Measurements from ENCODE around the gene FRMD4B.
A peak's percentile ranks its signal among the peaks of the same experiment; 100 is the strongest.

Gene FRMD4B

GRCh38 chr3:69319652-69320051 lies 66.2 kb downstream of the FRMD4B start:
- FAIRE-seq = no peak
- no peak for TF ChIP-seq CTCF (IDR thresholded peaks at IDR 0.05; ENCODE audit: insufficient read depth, missing control alignments)
- no peak for DNase-seq (ENCODE audit: insufficient read length, low spot score)

- FAIRE-seq (no peak), DNase-seq (ENCODE audit: insufficient read length, low spot score) (no peak)
- TF ChIP-seq CTCF (IDR thresholded peaks at IDR 0.05; ENCODE audit: insufficient read depth, missing control alignments) = no peak
These were observed 67.5 kb downstream of the FRMD4B start for GRCh38 chr3:69318410-69318809.

- FAIRE-seq (no peak), DNase-seq (ENCODE audit: insufficient read length, low spot score) (no peak)
- TF ChIP-seq CTCF (IDR thresholded peaks at IDR 0.05; ENCODE audit: insufficient read depth, missing control alignments) = no peak
These were observed 72.6 kb downstream of the FRMD4B start for GRCh38 chr3:69313251-69313650.

- TF ChIP-seq CTCF (IDR thresholded peaks at IDR 0.05; ENCODE audit: insufficient read depth, missing control alignments) = peak; percentile 21
- no peak for FAIRE-seq
- no peak for DNase-seq (ENCODE audit: insufficient read length, low spot score)
These were observed 76.1 kb downstream of the FRMD4B start for GRCh38 chr3:69309814-69310213.

GRCh38 chr3:69306239-69307185 lies 79.4 kb downstream of the FRMD4B start:
- TF ChIP-seq CTCF (IDR thresholded peaks at IDR 0.05; ENCODE audit: insufficient read depth, missing control alignments) = peak; percentile 90
- FAIRE-seq = peak; percentile 95

GRCh38 chr3:69305011-69305410 lies 80.9 kb downstream of the FRMD4B start:
- no peak for DNase-seq (ENCODE audit: insufficient read length, low spot score)
- FAIRE-seq = no peak

More at GRCh38 chr3:69306239-69307185, 79.4 kb downstream of the FRMD4B start:
- DNase-seq (ENCODE audit: insufficient read length, low spot score) = no peak

More at GRCh38 chr3:69305011-69305410, 80.9 kb downstream of the FRMD4B start:
- TF ChIP-seq CTCF (IDR thresholded peaks at IDR 0.05; ENCODE audit: insufficient read depth, missing control alignments) = no peak

Measured in D721Med (cell line).